ENCODE data around the gene U2AF2. TPM values are rescaled to one million over a fixed set of nuclear protein-coding genes. Genes with fewer than 3 reads are reported as not detected.

U2AF2 gene
- total and polyA plus RNA-seq, 2 of the 8 experiments (the other 6 are each of a cell fraction or from before 2014, with no cell fraction given) = 162 to 252 TPM

- no peak overlapping the region for H3K23ac ChIP-seq (ENCODE audit: insufficient read length)
- H3K23me2 ChIP-seq (ENCODE audit: low read depth, low read length) = peaks cover 10% of the 10 kb centered on the region
- no peak overlapping the region for H2BK12ac ChIP-seq (ENCODE audit: low read depth, low read length)
- no peak for TF ChIP-seq GABPA (IDR thresholded peaks at IDR 0.05; ENCODE audit: borderline replicate concordance, insufficient read depth, low read length)
- TF ChIP-seq SIN3A (conservative IDR thresholded peaks at IDR 0.05 in 1 of 2, IDR thresholded peaks at IDR 0.05 in 1 of 2; ENCODE audit: low read depth in 1 of 2, low read length in 2 of 2) = no peak
- no peak for TF ChIP-seq CEBPB (IDR thresholded peaks at IDR 0.05; ENCODE audit: low read depth, low read length)
- TF ChIP-seq CTCF (IDR thresholded peaks at IDR 0.05; ENCODE audit: control extremely low read depth in 1 of 3, insufficient read depth in 1 of 3, low read depth in 1 of 3, low read length in 3 of 3) = no peak
- no peak for TF ChIP-seq POU5F1 (IDR thresholded peaks at IDR 0.05; ENCODE audit: low read depth, low read length)
- TF ChIP-seq KDM5A (IDR thresholded peaks at IDR 0.05; ENCODE audit: low read length) = no peak
- TF ChIP-seq JUND (IDR thresholded peaks at IDR 0.05; ENCODE audit: low read length) = no peak
- H2BK20ac ChIP-seq (ENCODE audit: low read length) = no peak overlapping the region
- H2BK5ac ChIP-seq (ENCODE audit: low read depth, low read length) = no peak overlapping the region
- H3K4ac ChIP-seq (replicated peaks; ENCODE audit: insufficient read length, low read depth, low read length) = no peak overlapping the region
- H3K4me2 ChIP-seq (ENCODE audit: insufficient read depth in 1 of 2, low read depth in 2 of 2, low read length in 2 of 2) = no peak overlapping the region
- H4K8ac ChIP-seq (ENCODE audit: extremely low read depth, insufficient read depth, low read length) = no peak overlapping the region
- no peaks in the 10 kb centered on the region for H3K9me3 ChIP-seq (ENCODE audit: insufficient read depth in 2 of 2, low read depth in 1 of 2, low read length in 1 of 2)
- no peak overlapping the region for H3K4me3 ChIP-seq (ENCODE audit: extremely low read depth in 1 of 4, insufficient read depth in 2 of 4, low read depth in 3 of 4, low read length in 4 of 4)
- H3K56ac ChIP-seq (replicated peaks; ENCODE audit: insufficient read length, low read depth, low read length) = no peak overlapping the region
- H4K91ac ChIP-seq (replicated peaks; ENCODE audit: insufficient read length, low read length) = no peak overlapping the region
- H2BK120ac ChIP-seq (replicated peaks; ENCODE audit: low read depth, low read length) = no peak overlapping the region
- 95% methylated on average over 5 of the region's 5 CpGs; no CpG with 5 or more reads in 1 of the 2 experiments for WGBS, 2 experiments (ENCODE audit: extremely low coverage in 1 of 2, insufficient coverage in 1 of 2, insufficient read length in 1 of 2, insufficient replicate concordance in 2 of 2, low coverage in 1 of 2, low lambda C conversion rate in 2 of 2, missing lambda C conversion rate in 1 of 2)
- no peak overlapping the region for H2AFZ ChIP-seq (ENCODE audit: low read length)
- FAIRE-seq (no peak), DNase-seq (ENCODE audit: low read depth in 1 of 2, low spot score in 2 of 2) (no peak)
- POLR2A ChIA-PET (ENCODE audit: partially characterized antibody) = interaction anchor here (0.6 to 4.3 kb wide), 3 partner anchors 10 to 28 kb away, joined by 3 to 32 read pairs (median 6); partner anchors contain the start of gene FIZ1
- peaks cover 0 to 6% (median 1%) of the 10 kb centered on the region in 4 experiments; a peak in 2 of 8 replicates for H3K36me3 ChIP-seq (ENCODE audit: control insufficient read depth in 2 of 4, insufficient read depth in 4 of 4, low read length in 3 of 4)
- no peak overlapping the region for H4K5ac ChIP-seq (ENCODE audit: insufficient read length, low read depth, low read length)
- H2BK15ac ChIP-seq (ENCODE audit: low read length) = no peak overlapping the region
- peaks cover 4% of the 10 kb centered on the region; the same call in 1 of the 2 replicates for H3K79me1 ChIP-seq (ENCODE audit: low read depth, low read length)
- peaks cover 0 to 8% of the 10 kb centered on the region in 2 experiments; a peak in 1 of 4 replicates for H3K79me2 ChIP-seq (ENCODE audit: control insufficient read depth in 1 of 2, insufficient read depth in 2 of 2, low read length in 2 of 2)
- no peak overlapping the region for H3K27ac ChIP-seq (ENCODE audit: low read depth, low read length)
- CTCF ChIA-PET (ENCODE audit: partially characterized antibody) = no interaction called here
- no peak overlapping the region for H3K18ac ChIP-seq (ENCODE audit: extremely low read depth, low read length)
- no peaks in the 10 kb centered on the region for H3K27me3 ChIP-seq (replicated peaks in 1 of 4; ENCODE audit: control insufficient read depth in 3 of 4, extremely low read depth in 1 of 4, insufficient read depth in 3 of 4, low read length in 3 of 4)
- no peak overlapping the region for H2AK5ac ChIP-seq (ENCODE audit: low read depth, low read length)
- peaks cover 6 to 32% of the 10 kb centered on the region in 2 experiments for H4K20me1 ChIP-seq (replicated peaks in 1 of 2; ENCODE audit: control insufficient read depth in 1 of 2, insufficient read depth in 2 of 2, low read length in 2 of 2)
- H3K14ac ChIP-seq (ENCODE audit: insufficient read length) = no peak overlapping the region
- no peak overlapping the region for H3K9ac ChIP-seq (replicated peaks in 1 of 4; ENCODE audit: extremely low read depth in 1 of 4, low read depth in 3 of 4, low read length in 3 of 4)
- H3K4me1 ChIP-seq (replicated peaks in 1 of 4; ENCODE audit: control insufficient read depth in 3 of 4, insufficient read depth in 4 of 4, low read length in 3 of 4) = peaks cover 0 to 7% (median 3%) of the 10 kb centered on the region in 4 experiments; a peak in 4 of 7 replicates
Observed at GRCh38 chr19:55609326-55609725, 45.5 kb upstream of the U2AF2 start.

Data from H1 (cell line).